Gastrocnemius medialis (tissue), 4 donors: ENCODE measurements around the gene BBX.

Experiments
- CTCF ChIP-seq, 5 experiments: fragments of 450-650 bp in 3 of 5; fragments of 200-600 bp in 2 of 5; sonication (generic) in 2 of 5; IDR thresholded peaks in 4 of 5; conservative IDR thresholded peaks in 1 of 5; 1 replicate in 4 of 5; 2 replicates in 1 of 5; pipeline ENCODE4 v1.5.1; 2016 to 2019; ENCODE audit warnings: antibody characterized with exemption in 5 of 5, mild to moderate bottlenecking in 3 of 5, moderate library complexity in 3 of 5
- POLR2A ChIP-seq, 2 donors: fragments of 450-650 bp; IDR thresholded peaks; one replicate each; pipeline ENCODE4 v1.6.1; 2017; ENCODE audit warnings: antibody characterized with exemption in 2 of 2, mild to moderate bottlenecking in 2 of 2, moderate library complexity in 2 of 2

GRCh38 chr3:107561980-107562379 is 39.2 kb downstream of the BBX start:
- no peak for TF ChIP-seq CTCF (IDR thresholded peaks at IDR 0.05 in 4 of 5, conservative IDR thresholded peaks at IDR 0.05 in 1 of 5)
- no peak for TF ChIP-seq POLR2A (IDR thresholded peaks at IDR 0.05)
